HG03439 (cell line): ENCODE data around the gene ADARB1.

Source experiments
- ATAC-seq: cut with Tn5 transposase; IDR thresholded peaks from one replicate; pipeline ENCODE4 v1.9.1; 2021; ENCODE audit warnings: mild to moderate bottlenecking, moderate library complexity; ENCODE audit not compliant: unreplicated experiment

ADARB1 gene

GRCh38 chr21:45259206-45259840 lies 184.9 kb downstream of the ADARB1 start:
- no peak for ATAC-seq

GRCh38 chr21:45260191-45260825 lies 185.9 kb downstream of the ADARB1 start:
- no peak for ATAC-seq

GRCh38 chr21:45261093-45261492 lies 186.7 kb downstream of the ADARB1 start:
- no peak for ATAC-seq

- no peak for ATAC-seq
Observed at GRCh38 chr21:45262041-45262581, 187.7 kb downstream of the ADARB1 start.

- ATAC-seq: no peak
Observed at GRCh38 chr21:45262616-45263015, 188.2 kb downstream of the ADARB1 start.

GRCh38 chr21:45263534-45263933 lies 189.2 kb downstream of the ADARB1 start:
- ATAC-seq: no peak

- no peak for ATAC-seq
Observed at GRCh38 chr21:45264146-45264911, 189.9 kb downstream of the ADARB1 start.

GRCh38 chr21:45264912-45265515 lies 190.6 kb downstream of the ADARB1 start:
- ATAC-seq: no peak

GRCh38 chr21:45265721-45266517 lies 191.5 kb downstream of the ADARB1 start:
- ATAC-seq: no peak

GRCh38 chr21:45266518-45267389 lies 192.4 kb downstream of the ADARB1 start:
- ATAC-seq: no peak

- ATAC-seq: no peak
Observed at GRCh38 chr21:45267390-45267760, 193.0 kb downstream of the ADARB1 start.

GRCh38 chr21:45269861-45270260 lies 195.5 kb downstream of the ADARB1 start:
- no peak for ATAC-seq

- no peak for ATAC-seq
Observed at GRCh38 chr21:45270306-45270821, 196.0 kb downstream of the ADARB1 start.
